Activated CD4-positive, CD25-positive, alpha-beta regulatory T cell (primary cell): ENCODE results near the gene C5orf63.
"Not testable (repeated sequence)": the region's sequence is repeated elsewhere in the genome, so short reads cannot be mapped to it uniquely, and the experiment has no call there.

Source experiments
- DNase-seq, 4 experiments: peaks; one replicate each; lab custom pipeline; 2025; lab: John Stamatoyannopoulos, UW

The C5orf63 gene

DNA sequence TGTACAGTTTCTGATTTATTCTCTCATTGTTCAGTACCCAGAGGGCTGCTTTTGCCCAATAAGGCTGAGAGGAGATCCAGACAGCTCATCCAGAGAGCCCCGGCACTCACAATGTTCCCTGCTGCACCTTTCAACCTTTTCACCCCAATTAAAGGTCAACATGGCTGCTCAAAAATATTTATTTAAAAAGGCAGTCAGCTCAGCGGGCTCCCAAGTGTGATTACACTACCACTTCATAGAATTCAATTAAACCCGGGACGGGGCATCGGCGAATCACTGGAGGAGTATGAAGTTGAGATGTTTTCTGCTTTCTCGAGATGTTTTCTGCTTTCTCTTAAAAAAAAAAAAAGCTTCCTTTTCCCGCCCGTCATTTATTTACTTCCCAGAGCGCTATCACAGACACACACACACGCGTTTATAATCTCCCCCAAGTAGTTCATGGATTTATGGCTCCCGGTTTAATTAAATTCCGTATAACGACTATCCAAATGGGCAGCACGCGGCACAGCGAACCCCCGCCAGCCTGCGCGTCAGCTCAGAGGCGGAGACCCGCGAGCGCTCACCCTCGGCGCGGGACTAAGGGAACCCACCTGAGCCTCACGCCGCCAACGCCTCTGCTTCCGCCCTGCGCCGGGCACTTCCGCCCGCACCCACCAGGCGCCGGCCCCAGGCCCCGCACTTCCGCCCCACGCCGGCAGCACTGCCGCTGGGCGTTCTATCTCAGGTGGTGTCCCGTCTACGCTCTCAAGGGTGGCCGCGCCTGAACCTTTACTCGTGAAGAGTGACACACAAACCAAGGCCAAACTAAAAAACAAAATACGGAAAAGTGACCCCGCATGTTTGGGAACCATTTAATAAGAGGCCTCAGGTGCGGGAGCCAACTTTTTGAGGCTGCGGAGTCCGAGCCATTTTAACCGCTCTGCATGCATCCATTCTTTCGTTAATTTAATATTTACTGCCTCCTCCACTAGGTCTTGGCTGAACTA, at the start of gene C5orf63:
C5orf63 (minus strand) TSS at position 642 of the 986 bp plus-strand sequence. CDS start 14,507 bp downstream, outside the sequence.
- peak; percentile 41 to 61 (median 54) for DNase-seq

DNA sequence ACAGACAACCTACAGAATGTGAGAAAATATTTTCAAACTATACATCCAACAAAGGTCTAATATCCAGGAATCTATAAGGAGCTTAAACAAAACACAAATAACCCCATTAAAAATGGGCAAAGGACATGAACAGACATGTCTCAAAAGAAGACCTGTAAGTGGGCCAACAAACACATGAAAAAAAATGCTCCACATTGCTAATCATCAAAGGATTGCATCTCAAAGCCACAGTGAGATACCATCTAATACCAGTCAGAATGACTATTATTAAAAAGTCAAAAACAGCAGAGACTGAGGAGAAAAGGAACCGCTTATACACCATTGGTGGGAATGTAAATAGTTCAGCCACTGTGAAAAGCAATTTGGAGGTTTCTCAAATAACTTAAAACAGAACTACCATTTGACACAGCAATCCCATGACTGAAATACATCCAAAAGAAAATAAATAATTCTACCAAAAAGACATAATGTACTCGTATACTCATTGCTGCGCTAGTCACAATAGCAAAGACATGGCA, 39.1 kb upstream of the C5orf63 start:
- DNase-seq = no peak

DNA sequence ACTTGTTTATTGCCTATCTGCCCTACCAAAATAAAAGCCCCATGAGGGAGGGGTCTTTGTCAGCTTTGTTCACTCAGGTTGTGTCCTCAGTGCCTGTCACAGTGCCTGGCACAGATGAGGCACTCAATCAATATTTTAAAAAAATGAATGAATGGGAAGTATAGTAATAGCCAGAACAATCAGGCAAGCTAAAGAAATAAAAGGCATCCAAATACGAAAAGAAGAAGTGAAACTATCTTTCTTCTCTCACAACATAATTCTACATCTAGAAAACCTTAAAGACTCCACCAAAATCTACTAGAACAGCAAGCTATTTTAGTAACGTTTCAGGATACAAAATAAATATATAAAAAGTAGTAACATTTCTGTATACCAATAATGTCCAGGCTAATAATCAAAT, 37.8 kb upstream of the C5orf63 start:
- no peak for DNase-seq

DNA sequence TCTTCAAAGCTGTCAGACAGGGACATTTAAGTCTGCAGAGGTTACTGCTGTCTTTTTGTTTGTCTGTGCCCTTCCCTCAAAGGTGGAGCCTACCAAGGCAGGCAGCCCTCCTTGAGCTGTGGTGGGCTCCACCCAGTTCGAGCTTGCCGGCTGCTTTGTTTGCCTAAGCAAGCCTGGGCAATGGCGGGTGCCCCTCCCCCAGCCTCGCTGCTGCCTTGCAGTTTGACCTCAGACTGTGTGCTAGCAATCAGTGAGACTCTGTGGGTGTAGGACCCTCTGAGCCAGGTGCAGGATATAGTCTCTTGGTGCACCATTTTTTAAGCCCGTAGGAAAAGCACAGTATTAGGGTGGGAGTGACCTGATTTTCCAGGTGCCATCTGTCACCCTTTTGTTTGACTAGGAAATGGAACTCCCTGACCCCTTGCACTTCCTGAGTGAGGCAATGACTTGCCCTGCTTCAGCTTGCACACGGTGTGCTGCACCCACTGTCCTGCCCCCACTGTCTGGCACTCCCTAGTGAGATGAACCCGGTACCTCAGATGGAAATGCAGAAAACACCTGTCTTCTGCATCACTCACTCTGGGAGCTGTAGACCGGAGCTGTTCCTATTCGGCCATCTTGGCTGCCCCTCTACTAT, 35.4 kb upstream of the C5orf63 start:
- not testable (repeated sequence) for DNase-seq

DNA sequence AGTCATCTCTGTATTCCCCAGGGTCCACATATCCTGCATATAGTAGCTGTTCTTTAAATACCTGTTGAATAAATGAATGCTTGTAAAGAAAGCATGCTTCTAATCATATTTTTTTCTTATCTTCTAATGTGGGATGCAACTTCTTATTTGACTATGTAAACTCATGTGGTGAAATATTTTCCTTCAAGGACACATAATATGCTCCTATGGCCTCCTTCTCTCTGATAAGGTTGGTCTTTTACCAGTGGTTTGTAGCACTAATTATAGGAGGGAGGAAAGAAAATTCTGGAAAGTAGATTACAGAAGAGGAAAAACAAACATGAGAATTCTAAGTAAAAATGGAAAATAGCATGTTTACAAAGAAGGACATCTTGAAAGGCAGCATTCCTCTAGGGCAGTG, 28.6 kb upstream of the C5orf63 start:
- DNase-seq = no peak

DNA sequence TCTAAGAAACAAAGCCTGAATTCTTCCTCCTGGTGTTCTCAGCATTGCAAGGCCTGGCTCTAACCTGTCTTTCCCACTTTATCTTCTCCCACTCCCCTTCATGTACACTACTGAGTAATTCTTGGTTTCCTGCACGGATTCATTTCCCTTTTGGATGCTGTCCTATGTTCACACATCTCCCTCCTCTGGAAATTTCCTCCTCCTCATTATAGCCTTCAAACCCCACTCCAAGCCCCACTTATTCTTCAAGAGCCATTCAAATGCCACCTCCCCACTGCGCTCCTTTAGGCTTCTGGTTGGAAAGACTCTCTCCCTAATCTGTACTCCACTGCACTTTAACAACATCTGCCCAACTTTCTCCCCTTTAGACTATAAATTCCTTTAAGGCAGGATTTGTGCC, 28.2 kb upstream of the C5orf63 start:
- DNase-seq = no peak

DNA sequence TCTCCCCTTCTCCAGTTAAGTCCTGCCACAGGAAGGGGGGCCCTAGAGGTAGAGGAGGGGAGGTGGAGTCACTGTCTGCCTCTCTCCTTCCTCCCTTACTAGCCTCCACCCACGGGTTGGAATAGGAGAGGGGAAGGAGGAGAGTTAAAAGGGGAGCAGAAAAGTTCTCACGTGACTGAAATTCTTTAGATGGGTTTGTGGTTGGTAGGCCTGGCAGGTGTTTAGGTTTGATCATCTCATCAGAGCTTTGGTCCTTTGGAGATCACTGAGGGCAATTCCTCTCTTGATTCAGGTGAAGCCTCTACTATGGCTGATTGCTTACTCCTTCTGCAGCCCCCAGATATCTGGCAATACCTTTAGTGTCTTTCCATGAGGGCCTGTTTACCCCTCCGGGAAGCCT, 24.9 kb upstream of the C5orf63 start:
- DNase-seq = no peak

DNA sequence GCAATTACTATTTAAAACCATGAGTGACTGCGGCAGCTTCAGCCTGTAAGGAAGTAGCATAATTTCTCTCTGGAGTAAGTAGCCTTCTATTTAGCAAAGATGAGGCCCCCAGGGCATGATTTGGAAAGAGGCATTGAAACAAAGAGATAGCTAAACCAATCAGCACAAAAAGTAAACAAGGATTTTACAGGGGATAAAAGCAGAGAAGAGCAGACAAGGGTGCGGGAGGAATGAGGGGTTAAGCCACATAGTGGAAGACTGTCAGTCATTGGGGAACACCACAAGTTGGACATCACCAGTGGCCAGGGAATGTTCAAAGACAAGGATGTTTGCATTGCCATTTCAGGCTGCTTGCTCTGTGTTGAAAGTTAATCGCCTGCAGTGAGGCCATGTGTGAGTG, 24.0 kb upstream of the C5orf63 start:
- no peak for DNase-seq

DNA sequence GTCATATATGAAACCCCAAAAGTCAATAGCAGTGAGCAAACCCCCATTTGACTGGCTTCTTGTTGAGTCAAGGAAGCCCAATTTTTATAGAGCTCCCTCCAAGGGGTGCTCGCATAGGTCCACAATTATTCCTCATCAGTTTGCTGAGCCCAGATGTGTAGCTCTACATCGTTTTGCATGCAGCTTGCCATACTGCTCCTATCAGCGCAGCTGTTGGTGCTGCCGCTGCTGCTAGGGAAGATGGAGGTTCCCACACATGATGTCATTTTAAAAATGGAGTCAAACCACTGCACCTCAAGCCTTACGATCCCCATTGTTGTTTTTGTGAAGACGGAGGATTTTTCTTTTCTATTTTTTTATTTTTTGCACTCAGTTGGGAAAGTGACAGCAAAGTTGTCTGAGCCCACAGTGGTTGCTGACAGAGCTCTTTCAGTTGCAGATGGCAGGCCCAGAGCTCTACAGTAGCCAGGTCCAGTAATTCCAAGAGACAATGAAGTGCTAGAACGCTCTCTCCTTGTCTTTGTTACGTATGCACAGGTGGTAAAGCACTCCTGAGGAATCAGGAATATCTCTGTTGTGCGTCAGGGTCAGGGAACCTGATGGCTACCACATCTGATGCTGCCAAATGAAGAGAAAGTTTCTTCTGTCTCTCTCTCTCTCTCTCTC, 23.2 kb upstream of the C5orf63 start:
- no peak for DNase-seq

DNA sequence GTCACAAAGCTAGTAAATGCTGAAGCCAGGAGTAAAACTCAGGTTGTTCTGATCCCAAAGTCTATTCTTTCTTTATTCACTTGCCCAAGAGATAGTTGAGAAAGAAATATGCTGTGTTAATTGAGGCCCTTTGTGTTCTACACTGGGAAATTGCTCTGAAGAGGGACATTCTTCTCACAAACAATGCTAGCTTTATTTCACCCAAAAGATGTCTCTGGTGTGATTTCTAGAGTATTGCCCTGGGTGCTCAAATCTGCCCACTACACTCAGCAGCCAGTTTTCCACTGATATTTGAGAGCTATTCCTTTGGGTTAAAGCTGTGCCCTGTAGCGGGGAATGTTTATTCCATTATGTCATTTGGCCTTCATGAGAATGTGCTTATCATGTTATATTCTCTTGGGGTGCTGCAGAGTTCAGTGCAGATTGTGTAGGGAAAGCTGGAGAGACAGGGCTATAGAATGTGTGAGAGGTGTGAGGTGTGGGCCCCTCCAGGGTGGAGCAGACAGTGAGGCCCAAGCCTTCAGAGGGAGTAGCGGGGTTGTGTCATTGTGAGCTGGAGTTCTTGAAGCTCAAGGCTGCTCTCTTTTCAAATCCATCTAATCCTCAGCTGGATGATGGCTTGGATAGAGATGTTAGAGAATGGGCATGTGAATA, 21.0 kb upstream of the C5orf63 start:
- no peak for DNase-seq

DNA sequence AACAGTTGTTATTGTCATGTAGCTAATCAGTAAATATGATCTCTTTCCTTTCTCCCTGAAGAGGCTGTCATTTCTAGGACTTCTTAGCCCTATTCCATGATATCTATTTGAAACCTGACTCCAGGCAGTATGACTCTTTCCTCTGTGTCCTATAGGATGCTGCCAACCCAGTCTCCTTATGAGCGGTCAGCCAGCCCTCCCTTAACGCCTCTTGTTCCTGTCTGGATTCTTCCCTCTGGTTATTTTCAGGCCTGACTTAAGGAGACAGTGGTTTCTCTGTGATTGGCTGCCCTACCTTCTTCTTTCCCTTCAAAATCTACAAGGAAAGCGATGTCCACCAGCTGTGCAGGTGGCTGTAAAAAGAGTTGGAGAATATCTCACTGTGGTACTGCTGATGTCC, 19.4 kb upstream of the C5orf63 start:
- no peak for DNase-seq

DNA sequence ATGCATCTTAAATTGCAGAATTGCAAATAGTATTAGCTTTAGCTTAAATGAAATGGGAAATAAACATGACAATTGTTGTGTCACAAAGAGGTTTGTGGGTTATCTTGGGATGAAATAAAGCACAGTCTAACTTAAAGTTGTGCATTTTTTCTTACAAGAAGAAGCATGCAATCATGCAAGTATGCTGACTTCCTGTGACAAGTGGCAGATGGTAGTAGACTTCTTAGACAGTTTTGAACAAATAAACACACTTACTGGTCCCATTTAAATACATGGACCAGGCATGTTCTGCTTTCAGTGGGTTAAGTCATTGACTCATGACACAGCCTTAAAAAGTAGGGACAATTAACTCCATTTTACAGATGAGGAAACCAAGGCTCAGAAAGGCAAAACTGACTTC, 15.9 kb upstream of the C5orf63 start:
- no peak for DNase-seq

DNA sequence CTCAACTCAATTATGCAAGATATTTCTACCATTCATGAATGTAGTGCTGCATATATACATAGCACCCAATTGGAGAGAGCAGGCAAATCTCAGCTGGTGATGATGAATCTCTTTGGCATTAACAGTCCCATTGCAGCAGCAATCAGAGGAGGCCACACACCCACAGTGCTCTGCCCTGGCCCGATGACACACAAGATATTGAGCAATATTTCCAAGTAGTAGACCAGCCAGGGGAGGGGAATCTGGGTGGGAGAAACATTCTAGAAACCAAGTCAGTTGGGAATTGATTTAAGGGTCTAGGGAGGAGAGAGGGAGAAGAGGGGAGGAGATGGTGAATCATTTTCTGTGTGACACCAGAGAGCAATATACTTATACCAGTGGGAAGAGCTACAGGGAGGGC, 14.9 kb upstream of the C5orf63 start:
- no peak for DNase-seq

DNA sequence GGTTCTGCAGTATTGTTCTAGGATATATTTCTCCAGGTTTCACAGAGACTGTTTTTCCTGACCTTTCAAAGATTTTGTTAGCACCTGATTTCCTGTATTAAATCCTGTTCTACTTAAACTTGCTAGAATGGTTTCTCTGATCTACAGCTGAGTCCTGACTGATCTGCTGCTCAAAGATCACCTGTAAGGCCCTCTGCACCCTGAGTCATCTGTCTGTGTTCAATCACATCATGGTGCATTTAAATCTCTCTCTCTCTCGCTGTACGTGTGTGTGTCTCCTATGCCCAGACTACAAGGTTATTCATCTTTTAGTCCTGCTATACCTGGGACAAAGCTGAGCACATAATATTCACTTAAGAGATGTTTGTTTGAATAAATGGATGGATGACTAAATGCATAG, 13.3 kb upstream of the C5orf63 start:
- no peak for DNase-seq

DNA sequence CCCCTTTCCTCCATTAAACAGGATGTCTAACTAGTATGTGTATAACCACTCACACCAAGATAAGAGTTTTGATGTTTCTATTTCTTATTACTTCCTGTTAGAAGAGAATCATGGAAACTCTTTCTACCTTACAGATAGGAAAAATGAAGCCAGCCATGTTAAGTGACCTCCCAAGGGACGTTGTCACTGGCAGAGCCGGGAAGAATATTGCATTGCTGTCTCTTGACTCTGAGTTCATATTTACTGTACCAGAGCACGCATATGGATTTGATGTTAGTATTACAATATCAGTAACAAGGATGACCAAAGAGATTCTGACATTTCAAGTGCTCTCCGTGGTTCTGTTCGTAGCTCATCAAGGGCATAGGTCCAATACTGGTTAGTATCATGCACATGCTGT, 12.5 kb upstream of the C5orf63 start:
- DNase-seq = no peak

DNA sequence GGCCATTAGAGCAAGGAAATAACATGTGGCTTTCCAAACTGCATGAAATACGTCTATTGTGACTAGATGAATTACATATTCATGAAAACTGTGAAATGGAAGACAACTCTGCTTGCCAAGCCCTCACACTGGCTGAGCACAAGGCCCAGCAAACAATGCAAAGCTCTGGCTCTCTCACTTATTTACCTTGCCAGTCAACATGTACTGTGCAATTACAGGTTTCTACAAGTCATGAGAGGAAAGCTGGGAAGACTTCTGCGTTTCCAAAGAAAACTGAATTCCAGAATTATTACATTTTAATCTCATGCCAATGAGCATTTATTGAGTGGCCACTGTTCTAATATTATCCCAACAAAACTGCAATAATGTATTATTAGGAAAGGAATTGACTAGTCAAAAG, 12.1 kb upstream of the C5orf63 start:
- no peak for DNase-seq

DNA sequence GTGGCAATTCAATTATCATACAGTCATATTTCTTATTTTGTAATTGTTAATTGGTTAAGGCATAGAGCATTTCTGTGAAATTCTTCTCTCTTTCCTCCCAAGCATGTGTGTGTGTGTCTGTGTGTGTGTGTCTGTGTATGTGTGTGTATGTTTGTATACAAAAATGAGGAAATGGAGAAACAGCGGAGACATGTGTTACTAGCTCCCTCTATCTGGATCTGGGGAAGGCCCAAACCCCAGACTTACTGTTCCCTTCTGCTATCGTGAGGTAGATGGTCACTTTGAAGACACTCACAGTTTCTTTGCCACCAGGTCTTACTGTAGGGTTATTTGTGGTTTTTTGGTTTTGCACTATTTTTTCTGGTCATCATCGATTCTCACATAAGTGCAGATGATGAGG, 11.4 kb upstream of the C5orf63 start:
- no peak for DNase-seq

DNA sequence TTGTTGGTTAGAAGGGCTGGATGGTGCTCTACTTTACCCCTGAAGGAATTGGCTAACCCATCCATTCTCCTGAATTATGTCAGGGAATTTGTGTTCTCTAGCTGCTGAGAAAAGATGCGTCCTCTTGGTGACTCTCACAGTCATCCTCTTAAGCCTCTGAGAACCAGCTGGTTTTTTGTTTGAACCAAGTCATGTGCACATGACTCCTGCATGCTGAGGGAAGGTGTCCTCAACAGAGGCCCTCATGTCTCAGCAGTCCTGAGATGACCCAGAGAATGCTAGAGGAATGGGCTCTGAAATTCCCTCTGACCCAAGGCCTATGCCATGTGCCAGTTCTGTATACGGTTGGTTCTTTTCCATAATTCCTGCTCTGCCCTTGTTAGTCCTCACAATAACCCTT, 10.4 kb upstream of the C5orf63 start:
- DNase-seq = no peak

DNA sequence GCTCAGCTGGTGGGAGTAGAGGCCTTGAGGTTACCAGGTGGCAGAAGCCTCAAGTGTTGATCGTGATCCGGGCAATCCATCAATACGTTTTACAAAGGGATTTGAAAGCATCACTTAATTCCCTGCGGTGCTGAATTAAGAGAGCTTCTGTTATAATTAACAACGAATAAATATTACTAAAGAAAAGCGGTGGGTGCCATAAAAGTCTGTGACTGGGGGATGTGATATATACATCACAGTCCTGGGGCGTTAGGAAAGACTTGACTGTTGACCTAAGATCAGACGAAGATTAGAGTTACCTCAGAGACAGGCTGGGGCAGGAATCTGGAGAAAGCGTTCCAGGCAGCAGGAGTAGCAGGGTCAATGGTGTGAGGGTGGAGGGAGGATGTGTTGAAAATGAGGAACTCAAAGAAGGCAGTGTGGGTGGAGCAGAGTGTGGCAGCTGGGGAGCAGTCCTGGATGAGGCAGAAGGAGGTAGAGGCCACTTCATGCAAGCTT, 6.7 kb upstream of the C5orf63 start:
- DNase-seq = no peak

DNA sequence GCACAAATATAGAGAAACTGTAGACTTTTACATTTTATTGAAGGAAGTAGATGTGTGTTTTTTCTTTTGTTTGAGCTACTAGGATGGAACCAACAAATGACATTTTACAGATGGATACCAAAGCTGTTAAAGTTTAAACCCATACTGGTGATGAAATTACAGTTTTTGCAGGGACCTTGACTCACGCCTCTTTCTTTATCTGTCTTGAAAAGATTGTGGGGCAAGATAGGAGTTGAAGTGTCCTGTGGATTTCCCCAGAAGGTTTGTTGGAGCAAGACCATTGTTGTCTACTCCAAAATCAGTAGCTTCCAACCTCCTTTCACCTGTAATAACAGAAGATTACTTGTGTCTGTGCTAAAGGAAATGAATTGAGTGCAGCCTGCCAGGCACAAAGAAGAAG, 4.1 kb upstream of the C5orf63 start:
- no peak for DNase-seq

DNA sequence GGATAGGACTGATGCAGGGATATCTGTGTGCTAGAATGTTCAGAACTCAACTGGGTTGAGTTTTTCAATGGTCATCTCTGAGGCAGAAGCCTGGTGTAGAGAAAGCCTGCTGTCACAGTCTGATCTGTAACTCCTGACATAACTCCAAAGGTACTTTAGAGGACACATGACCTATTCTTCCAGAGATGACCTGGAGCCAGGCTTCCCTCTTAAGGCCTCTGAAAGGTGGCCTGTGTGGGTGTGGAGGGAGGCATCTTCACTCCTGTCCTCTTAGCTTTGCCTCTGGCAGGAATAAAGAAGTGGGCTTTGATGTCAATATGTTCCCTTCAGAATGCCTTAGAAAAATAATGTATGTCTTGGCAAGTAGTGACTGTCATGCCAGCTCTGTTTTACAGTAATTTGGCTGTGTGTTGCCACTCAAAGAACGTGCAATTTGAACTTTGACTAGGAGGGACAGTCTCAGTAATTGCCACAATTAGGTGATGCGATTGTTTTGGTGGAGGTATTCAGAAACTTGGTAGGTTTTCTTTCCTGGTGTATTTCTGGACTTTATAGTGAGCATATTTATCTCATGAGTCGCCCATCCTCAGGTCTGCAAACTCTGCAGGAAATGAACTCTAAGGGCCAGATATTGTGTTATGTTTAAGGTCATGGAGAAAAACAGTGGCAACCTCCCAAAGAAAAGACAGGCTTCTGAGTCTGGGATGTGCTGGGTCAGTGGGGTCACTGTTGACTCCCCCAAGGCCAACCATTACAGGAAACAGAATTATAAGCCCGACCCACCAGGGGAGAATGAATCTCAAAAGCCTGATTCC, 3.2 kb upstream of the C5orf63 start:
- DNase-seq = no peak
